ENCODE data around the gene UBD.

Gene UBD

DNA sequence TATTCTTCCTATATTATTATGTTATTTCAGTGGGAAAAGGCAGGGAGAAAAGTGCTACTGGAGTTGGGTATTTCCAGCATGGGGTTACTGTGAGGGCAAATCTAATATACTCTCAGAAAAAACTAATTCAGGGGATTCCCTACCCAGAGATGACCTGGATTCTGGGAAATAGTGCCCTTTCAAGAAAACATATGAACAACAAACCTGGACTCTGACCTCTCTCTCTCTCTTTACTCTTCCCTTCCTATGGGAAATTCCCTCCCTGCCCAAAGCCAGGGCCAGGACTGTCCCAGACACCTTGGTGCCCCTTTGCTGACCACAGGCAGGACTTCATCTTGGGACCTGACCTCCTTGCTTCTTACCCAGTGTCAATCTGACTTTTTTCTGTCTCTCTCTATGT, 1.6 kb upstream of the UBD start:
- no peak for DNase-seq (ENCODE audit: low read depth)

DNA sequence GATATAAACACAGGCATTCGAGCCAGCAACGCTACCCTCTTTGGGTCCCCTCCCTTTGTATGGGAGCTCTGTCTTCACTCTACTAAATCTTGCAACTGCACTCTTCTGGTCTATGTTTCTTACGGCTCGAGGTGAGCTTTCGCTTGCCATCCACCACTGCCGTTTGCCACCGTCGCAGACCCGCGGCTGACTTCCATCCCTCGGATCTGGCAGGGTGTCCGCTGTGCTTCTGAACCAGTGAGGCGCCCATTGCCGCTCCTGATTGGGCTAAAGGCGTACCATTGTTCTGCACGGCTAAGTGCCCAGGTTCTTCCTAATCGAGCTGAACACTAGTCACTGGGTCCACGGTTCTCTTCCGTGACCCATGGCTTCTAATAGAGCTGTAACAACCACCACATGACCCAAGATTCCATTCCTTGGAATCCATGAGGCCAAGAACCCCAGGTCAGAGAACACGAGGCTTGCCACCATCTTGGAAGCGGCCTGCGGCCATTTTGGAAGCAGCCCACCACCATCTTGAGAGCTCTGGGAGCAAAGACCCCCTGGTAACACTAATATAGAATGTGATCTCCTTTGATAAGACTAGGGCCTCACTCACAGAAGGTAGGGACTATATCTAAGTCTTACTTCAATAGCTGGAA, 973 bp downstream of the UBD start:
- DNase-seq (ENCODE audit: low read depth): no peak

DNA sequence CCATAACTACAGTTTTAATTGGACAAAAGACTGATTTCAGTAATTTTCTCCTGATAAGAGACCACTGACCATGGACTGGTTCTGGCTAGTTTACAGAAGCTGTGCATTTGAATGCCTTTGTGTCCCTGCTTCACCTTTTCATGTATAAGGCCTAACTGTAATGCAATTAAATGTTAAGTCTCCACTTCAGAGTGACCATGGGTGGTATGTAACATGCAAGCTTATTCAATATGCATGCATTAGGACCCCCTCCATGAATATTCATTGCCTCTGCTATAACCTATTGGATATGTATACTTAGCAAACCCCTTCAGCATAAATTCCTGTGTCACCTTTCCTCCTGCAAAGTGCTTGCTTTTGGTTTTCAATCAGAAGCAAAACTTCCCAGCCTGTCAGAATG, 2.2 kb downstream of the UBD start:
- DNase-seq (ENCODE audit: low read depth): no peak

DNA sequence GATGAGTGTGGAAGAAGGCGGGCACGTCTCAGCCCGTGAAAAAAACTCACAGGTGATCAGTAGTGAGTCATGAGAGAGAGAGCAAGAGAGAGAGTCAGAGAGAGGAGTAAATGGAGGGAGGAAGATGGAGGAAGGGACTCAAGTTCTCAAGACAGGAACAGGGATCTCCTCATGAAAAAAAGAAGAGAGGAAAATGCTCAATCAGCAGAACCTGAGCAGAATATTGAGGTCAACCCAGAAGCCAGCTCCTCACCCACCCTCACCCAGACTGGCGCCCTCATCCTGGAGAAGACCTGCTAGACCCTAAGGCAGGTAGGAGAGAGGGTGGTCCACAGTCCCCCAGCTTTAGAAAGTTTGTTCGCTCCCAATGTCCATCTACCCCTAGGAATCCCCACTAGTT, 4.8 kb downstream of the UBD start:
- no peak for DNase-seq (ENCODE audit: low read depth)

DNA sequence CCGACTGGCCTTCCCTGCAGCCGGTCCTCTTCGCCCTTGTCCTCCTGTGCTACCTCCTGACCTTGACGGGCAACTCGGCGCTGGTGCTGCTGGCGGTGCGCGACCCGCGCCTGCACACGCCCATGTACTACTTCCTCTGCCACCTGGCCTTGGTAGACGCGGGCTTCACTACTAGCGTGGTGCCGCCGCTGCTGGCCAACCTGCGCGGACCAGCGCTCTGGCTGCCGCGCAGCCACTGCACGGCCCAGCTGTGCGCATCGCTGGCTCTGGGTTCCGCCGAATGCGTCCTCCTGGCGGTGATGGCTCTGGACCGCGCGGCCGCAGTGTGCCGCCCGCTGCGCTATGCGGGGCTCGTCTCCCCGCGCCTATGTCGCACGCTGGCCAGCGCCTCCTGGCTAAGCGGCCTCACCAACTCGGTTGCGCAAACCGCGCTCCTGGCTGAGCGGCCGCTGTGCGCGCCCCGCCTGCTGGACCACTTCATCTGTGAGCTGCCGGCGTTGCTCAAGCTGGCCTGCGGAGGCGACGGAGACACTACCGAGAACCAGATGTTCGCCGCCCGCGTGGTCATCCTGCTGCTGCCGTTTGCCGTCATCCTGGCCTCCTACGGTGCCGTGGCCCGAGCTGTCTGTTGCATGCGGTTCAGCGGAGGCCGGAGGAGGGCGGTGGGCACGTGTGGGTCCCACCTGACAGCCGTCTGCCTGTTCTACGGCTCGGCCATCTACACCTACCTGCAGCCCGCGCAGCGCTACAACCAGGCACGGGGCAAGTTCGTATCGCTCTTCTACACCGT, 6.1 kb downstream of the UBD start:
- DNase-seq (ENCODE audit: low read depth): no peak

DNA sequence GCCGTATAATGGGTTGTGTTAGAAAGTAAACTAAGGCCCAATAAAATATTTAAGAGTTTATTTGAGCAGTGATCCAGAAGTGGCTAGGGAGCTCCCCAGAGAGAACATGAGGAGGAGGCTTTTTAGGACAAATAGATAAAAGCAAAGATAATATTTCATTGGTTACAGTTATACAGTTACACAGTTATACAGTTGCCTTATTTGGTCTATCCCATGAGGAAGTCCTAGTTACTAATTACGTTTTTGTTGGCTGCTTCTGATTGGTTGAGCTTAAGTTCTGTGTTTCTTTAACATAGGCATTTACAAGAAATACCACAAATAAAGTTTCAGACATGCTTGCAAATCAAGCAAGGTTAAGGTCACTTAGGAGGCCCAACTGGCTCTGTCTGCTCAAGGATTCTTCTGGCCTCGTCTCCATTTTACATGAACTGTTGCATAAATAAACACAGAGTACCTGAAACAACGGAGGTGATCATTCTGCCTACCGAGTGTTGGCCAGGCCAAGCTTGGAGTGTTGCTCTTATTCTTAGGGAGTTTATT, 7.0 kb downstream of the UBD start:
- no peak for DNase-seq (ENCODE audit: low read depth)

DNA sequence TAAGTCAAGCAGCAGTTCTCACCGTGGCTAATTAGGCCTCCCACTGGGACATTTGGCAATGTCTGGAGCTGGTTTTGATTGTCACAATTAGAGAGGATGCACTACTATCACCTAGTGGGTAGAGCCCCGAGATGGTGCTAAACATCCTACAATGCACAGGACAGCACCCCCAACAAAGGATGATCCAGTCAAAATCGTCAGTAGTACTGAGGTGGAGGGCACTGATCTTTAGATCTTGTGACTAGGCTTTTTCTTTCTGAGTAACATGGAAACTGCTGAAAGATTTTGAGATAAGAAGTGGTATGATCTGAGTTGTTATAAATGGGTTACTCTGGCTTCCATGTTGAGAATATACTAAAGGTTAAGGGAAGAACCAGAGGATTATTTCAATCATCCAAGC, 12.0 kb downstream of the UBD start:
- no peak for DNase-seq (ENCODE audit: low read depth)

DNA sequence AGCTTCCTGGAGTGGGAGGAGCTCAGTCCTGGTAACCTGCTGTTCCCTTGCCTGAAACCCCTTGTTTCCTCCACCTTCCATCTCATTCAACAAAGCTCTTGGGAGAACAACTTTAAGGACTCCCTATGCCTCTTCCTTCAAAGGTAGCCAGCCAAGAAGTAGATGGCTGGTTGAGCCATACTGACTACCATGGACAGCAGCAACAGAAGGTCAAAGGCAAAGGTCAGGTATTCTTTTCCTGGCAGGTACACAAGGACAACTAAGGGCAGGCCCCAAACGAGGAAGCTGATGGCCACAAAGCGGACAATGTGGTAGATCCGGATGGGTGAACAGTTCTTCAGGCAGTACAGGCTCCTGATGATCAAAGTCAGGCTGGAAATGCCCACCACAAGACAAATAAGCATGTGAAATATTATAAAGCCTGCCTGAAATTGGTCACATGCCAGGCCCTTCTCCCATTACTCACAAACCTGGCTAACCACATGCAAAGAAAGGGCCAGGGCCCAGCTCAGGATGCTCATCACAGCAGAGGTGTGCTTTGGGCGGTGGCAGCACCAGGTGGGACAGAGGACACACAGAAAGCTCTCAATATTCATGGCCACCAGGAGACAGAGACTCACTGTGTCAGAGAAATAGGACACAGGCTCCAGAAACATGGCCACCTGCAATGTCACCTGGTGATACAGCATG, 21.7 kb downstream of the UBD start:
- DNase-seq (ENCODE audit: low read depth): no peak

DNA sequence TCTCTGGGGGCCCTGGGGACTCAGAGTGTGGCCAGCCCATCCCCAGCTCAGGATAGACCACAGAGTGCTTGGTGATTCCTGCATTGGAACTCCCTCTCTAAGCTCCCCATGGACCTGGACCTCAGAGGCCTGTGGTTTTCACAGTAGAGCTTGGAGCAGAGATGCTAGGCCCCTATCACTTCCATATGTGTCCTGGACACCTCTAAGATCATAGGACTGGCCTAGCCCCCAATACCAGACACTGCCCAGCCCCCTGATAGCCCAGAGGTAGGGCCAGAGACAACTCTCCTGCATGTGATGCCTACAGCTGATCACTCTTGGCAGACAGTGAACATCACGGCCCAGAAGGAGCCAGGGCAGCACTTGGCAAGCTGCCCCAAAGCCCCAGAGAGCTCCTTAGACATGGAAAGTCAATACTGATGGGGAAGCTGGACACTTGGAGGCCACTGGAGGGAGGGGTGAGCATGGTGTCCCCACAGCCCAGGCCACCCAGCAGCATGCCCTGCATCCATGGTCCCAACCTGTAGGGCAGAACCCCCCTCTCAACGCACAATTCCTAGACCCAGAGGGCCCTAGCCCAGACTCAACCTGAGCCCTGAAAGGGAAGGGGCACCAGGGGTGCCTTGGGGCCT, 27.1 kb downstream of the UBD start:
- DNase-seq (ENCODE audit: low read depth): no peak

DNA sequence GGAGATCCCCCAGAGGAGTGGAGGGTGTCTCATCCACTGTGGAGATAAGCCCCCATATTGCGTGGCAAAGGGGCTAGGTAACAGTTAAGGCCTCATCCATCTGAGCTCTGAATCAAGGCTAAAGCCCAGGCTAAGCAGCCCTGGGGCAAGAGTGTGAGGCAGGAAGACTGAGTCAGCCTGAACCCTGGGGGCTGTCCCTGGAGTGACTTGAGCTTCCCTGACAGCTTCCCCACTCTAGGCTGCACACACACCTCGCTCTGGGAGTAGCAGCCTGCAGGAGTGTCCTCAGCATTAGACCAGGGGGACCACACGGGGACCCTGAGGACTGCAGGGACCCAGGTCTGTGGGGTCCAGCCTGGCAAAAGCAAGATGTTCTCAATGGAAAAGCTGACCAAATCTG, 27.9 kb downstream of the UBD start:
- no peak for DNase-seq (ENCODE audit: low read depth)

DNA sequence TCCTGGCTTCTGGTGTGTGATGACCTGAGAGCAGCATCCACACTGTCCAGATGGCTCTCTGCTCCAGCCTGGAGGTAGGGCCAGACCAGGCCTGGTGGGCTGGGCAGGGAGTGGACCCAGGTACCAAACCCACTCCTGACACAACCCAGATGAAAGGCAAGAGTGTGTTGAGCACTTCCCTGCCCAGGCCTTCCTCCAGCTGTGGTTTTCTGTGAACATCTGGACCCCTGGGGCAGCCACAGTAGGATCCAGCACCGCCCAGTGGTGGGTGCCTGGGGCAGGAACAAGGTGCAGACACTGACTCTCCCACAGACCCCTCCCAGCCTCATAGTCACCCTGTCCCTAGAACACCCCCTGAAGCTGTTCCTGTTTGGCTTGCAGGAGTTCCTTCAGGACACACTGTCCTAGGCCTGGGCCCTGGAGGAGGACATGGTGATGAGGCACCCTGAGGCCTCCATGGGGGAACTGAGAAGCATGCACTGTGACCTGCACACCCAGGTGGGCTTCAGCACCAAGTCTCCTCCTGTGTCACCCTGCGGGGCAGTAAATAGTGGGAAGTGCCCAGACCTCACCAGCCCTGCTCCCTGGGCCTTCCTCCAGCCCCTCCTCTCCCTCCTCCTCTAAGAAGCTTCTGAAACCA, 28.7 kb downstream of the UBD start:
- DNase-seq (ENCODE audit: low read depth): no peak

DNA sequence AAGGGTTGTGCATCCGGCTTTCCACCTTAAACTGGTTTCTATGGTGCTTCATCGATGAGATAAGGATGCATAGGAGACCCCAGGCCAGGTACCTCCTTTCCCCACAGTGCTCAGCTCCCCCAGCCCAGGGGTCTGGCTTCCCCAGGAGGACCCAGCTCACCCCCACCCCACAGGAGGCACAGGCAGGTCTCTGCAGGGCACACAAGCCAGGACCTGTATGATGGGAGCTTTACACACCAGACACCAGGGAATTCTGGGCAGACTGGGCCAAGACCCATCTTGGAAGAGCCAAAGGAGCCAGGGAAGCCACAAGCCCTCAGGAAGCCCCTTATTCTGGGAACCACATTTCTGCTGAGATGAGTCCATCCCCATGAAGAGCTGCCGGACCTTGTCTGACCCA, 29.6 kb downstream of the UBD start:
- DNase-seq (ENCODE audit: low read depth): no peak

DNA sequence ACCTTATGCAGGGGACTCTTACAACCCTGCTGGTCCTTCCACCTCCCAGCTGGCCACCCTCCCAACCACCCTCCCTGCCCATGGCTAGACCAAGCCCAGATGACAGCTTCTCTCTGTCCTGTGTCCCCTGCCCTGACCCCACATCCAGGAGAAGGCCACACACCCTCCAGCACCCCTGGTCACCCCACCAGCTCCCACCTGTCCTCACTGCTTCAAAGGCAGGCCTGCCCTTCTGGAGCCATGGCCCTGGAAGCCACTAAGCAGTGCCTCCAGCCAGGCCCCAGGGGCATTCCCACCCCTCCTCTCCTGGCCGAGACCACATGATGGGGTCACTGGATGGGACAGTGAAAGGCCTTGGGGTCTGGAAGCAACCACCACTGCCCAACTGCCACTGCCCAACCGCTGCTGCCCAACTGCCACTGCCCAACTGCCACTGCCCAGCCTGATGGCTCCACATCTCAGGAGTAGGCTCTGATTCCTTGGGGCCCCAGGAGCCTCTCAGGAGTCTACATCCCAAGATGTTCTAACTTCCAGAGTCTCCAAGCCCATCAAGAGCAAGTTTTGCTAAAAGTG, 30.5 kb downstream of the UBD start:
- no peak for DNase-seq (ENCODE audit: low read depth)

DNA sequence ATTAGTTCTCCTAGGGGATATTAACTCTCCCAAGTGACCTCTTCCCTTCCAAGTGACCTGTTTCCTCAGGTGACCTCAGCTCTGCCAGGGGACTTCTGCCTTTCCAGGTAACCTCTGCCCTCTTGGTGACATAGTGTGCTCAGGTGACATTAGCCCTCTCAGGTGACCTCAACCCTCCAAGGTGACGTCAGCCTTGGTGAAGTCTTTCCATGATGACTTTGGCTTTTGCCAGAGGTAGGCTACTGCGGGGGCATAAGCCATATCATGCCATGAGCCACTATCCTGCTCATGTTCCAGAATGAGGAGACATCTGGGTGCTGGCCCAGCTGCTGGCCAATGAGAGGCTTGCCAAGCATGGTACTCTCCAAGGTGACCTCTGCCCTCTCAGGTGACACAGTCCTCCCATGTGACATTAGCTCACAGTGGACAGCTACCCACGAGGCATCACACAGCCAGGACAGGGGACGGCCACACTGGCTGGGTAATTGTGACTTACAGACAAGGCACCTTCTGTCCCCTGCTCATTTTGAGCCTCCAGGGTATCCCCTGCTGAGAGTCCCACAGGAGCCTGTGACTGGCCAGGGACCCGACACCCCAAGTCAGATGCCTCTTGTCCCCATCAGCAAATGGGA, 31.1 kb downstream of the UBD start:
- DNase-seq (ENCODE audit: low read depth): no peak

DNA sequence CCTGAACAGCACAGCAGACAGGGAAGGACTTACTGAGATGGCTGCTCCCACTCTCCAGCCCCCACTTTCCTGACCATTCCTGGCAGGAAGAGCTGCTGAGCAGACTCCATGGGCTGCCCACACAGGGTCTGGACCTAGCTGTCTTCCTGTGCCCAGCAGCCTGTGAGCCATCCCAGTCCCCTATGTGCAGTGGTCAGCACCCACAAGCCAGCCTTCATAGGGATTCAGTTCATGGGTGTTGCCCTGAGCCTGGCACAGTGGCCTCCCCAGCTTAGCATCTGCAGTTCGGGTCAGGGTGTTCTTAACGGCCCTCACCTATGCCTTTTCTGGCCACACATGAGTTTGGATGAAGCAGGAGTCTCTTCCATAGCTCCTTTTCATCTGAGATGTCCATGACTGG, 32.0 kb downstream of the UBD start:
- DNase-seq (ENCODE audit: low read depth): no peak

DNA sequence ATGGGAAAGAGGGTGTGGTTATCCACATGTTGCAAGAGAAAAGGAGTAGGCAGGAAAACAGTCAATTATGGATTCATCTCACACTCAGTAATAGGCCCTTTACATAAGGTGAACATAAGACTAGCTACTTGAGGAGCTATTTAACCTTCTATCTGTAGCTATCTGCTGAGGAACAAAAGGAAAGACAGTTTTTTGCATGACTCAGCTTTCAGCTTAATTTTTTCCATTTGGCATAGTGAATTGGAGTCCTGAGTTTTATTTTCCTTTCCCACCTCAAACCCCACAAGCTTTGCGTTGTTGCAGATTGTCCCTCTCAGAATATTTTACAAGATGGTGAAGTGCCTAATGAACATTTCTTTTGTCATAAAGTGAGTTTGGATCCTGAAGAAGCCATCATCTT, 32.4 kb downstream of the UBD start:
- no peak for DNase-seq (ENCODE audit: low read depth)

DNA sequence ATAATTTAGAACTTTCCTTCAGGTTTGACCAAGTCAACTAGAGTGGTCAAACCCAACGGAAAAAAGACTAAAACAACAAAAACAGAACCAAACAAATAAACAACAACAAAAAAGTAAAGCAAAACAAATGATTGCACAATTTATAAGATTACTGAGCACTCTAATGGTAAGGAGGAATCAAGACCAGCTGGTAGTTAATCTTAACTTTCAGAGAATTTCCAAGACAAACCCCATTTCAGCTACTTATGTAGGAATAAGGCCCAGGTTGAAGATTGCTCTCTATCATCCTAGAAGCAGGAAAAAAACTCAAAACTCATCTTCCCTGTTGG, 34.3 kb downstream of the UBD start:
- DNase-seq (ENCODE audit: low read depth): no peak

DNA sequence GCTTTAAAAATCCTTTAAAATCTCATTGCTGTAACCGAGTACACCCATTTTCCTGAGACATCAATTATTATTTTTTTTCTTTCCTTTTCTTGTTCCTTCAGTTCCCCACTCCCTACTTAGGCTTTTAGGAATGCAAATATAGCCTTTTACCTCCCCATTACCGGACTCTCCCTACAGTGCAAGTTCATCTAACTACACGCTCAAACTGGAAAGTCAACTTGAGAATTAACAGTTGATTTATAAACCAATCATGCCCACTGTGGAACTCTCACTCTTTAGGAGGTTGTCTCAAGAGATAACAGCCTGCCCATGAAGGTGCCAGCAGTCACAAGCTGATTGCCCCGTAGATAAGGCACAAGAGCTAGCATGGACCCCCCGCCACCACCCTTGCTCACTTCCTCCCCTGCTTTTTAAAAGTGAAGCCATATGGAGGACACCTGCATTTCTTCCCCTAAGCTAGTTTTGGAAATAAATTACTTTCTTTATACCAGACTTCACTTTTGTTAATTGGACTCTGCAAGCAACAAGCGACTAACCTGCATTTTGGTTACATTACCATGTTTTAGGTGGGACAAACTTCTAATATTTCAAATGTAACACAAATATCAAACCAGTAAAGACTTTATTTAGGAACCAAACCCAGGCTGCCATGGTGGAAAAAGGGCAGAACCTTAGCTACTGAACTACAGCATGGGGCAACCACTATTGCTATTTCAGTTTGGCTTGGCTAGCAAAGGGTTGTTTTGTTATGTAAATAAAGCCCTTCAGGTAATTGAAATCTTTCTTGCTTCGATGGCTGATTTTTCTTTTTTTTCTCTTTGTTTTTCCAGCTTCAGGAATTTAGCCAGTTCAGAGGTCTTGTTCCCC, 34.9 kb downstream of the UBD start:
- DNase-seq (ENCODE audit: low read depth): no peak

DNA sequence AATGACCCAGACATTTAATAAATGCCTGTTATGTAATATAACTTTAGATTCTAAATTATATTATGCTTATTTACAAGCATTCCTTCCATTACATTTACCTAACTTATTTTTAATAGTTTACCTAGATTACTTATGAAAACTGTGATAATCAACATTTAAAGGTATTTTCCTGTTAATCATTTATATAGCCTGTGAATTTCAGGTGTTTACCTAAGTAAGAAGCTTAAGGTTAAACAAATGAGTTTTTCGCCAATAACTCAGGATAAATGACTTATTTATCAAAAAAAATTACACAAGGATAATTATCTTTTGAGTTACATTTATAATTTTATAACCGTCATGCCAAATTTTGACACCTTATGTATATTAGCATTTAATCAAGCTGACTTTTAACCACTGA, 35.5 kb downstream of the UBD start:
- no peak for DNase-seq (ENCODE audit: low read depth)

DNA sequence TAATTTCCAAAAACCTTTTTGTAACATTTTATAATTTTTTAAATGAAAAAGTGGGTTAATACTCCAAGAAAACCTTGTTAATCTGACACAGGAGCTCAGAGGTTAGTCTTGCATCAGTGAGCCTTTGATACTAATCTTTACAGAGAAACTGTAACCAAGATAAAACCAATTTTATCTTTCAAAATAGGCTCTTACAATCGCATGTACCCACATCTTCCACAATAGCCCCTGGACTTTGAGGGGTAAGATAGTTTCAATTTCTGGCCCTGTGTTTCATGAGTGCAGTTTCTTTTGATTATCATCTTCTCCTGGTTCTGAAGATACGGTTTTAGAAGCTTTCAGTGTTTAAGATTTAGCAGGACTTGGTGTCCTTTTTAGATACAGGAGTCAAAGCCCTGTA, 37.3 kb downstream of the UBD start:
- no peak for DNase-seq (ENCODE audit: low read depth)
